Nucleus accumbens (tissue), 56 donors: ENCODE results near the gene MIAT.
"Not testable (repeated sequence)": the region's sequence is repeated elsewhere in the genome, so short reads cannot be mapped to it uniquely, and the experiment has no call there.

Source experiments
- DNase-seq, 56 donors: peaks; one replicate each; lab custom pipeline; 2025; lab: John Stamatoyannopoulos, UW

The MIAT gene

DNA sequence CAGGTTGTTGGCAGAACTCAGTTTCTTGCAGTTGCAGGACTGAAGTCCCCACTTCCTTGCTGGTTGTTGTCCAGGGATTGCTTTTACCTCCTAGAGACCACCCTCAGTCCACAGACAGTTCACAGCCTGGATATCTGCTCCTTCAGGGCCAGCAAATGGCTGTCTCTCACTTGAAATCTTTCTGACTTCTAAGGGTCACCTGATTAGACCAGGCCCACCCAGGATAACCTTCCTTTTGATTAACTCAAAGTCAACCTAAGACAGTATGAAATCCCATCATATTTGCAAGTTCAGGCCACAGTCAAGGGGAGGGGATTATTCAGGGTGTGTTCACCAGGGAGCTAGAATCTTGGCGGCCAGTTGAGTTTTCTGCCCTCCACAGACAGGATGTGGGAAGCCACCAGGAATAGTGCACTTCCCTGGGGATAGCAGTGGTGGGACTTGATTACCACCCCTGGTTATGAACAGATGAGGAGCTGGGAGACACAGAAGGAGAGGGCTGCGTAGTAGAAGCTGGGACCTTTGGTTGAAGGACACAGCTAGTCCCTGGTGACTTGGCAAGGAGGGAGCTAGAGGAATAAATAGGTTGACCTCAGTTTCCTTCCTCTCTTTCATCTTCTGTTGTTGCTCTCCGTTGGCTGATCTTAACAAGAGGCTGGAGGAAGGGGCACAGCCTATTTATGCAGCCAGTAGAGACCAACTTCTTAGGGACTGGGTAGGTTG, 33.4 kb downstream of the MIAT start:
- DNase-seq: no peak

DNA sequence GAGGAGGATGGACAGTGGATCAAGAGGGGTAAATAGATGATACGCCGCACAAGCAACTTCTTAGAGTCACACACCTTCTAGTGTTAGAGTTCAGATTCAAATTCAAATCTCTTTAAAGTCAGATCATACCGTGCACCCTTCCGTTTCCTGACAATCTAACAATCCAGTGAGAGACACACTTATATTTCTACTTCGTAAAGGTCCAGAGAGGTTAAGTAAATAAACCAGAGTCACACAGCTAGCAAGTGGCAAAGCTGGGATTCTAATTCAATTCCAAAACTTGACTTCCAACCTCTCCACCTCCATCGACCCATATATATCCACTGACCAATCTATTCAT, 34.0 kb downstream of the MIAT start:
- DNase-seq: no peak

DNA sequence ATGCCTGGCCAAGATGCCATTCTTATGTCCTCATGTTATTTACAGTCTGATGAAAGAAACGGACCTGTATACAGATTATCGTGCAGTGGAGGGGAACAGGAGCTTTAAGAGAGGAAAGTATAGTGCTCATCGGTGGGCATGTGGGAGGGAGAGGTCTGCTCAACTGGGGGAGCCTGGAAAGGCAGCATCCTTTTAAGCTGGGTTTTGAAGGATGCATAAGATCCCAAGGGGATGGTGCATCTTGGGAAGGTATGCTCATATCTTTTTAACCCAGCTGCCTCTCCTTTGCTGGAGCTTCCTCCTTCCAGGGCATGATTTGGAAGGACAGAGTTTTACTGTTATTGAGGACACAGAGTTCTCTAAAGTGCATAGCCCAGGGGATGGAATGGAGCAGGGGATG, 34.8 kb downstream of the MIAT start:
- DNase-seq: no peak

DNA sequence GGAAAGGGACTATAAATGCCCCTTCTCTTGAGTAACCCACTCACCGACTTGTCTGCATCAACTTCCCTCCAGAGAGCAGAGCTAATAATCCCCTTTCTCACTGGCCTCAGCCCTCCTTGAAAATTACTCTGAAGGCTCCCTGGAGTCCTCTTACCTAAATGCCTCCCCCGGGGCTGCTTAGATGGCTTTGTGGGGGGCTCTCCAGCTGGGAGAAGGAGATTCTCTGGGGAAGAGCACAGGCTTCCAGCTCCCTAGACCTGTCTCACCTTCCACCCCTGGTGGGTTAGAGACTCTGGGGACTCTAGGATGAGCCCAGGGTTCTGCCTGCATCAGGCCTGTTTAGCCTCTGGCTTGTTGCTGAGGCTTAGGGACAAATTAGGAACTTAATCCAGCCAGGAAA, 39.8 kb downstream of the MIAT start:
- DNase-seq: no peak

DNA sequence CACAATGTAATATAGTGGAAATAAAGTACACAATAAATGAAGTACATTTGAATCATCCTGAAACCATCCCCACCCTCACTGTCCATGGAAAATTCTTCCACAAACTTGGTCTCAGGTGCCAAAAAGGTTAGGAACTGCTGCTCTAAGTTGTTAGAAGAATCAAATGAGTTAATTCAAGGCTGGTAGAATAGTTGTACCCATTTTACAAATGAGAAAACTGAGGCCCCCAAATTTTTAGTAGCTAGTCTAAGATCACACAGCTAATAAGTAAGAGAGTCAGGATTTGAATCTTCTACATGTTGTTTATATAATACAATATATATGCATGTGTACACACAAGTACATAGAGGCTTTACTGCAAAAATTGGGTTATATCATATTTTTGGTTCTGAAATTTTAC, 43.1 kb downstream of the MIAT start:
- no peak for DNase-seq

DNA sequence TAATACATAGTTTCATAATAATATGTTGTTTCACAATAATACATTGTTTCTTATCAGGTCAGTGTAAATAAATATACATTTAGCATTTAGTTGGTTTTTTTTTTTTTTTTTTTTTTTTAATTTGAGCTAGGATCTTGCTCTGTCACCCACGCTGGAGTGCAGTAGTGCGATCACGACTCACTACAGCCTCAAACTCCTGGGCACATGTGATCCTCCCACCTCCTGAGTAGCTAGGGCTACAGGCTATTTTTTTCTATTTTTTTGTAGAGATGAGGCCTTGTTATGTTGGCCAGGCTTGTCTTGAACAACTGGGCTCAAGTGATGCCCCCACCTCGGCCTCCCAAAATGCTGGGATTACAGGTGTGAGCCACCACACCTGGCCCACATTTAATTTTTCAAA, 43.5 kb downstream of the MIAT start:
- DNase-seq: no peak

DNA sequence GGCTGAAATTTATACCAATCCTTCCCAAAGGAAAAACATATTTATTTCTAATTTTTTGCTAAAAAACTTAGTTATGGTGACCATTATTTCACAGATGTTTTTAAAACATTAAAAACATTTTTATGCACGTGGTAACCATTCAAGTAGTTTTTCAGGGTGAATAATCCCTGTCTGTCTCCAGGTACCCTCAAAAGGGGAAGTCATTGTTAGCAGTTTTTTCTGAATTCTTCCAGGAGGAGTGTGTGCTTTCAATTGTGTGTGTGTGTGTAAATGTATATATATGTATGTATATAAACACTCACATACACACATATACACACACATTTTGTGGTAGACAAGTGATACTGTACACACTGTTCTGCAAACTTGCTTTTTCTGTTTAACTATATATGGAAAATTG, 43.9 kb downstream of the MIAT start:
- DNase-seq: no peak

DNA sequence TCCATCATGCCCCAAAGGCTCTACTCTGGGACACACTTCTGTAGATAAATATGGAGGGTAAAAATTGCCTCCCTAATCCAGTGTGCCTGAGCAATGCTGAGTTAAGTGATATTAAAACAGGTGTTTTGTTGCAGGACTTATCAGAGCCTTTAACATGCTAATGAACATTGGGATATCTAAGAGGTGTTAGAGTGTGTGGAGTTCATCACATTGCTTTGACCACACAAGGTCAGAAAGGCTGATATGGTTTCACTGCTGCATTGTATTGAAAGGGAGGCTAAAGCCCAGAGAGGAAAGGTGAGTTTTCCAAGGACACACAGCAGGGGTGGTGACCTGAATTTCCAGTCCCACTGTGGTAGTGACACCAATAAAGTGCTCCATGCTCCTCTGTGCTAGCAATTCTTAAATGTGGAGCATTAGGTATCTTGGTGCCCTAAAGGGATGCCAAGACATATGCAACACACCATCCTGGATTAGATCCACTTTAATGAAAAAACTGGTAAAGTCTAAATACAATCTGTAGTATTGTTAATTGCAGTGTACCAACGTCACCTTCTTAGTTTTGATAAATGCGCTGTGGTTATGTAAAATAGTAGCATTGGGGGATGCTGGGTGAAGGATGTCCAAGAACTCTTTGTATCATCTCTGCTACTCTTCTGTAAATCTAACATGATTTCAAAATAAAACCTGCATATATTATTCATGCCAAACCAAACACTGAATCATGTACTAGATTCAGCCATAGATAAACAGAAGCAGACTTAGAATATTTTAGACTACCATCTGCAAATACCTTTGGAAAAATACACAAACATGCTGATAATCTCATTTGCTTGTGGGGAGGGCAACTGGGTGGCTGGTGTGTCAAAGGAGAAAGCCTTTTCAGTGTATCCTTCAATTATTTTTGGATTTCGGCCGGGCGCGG, 45.8 kb downstream of the MIAT start:
- no peak for DNase-seq

DNA sequence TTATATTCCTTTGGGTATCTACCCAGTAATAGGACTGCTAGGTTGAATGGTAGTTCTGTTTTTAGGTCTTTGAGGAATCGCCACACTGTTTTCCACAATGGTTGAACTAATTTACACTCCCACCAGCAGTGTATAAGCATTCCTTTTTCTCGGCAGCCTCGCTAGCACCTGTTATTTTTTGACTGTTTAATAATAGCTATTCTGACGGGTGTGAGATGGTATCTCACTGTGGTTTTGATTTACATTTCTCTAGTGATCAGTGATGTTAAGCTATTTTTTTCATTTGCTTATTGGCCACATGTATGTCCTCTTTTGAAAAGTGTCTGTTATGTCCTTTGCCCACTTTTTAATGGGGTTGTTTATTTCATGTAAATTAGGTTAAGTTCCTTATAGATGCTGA, 48.0 kb downstream of the MIAT start:
- not testable (repeated sequence) for DNase-seq

DNA sequence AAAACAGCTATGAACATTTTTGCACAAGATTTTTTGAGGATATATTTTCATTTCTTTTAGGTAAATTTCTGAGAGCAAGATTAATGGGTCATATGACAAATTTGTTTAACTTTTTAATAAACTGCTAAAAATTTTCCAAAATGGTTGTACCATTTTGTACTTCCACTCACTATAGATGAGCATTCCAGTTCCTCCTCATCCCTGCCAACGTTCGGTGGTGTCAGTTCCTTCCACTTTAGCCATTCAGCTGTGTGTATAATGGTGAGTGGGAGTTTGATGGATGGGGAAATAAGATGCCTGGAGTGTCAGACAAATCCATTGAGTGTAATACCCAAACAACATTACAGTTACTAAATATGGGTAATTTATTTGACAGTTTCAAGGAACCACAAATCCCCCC, 49.7 kb downstream of the MIAT start:
- no peak for DNase-seq

DNA sequence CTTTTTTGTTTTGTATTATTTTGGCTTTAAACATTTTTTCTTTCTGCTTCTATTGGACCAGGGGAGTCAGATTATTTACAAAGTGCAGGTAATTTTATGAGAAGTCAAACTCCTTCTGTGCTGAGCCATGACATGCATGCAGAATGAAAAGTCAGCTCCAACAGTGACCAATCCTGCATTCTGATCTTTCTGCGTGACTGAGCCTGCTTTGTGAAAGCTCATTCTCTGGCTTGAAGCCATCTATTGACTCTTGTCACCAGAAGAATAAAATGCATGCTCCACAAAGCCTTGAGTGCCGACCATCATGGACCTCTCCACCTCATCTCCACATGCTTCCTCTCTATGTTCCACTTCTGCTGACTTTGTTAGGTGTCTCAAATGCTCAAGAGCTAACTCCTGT, 50.2 kb downstream of the MIAT start:
- DNase-seq: no peak

DNA sequence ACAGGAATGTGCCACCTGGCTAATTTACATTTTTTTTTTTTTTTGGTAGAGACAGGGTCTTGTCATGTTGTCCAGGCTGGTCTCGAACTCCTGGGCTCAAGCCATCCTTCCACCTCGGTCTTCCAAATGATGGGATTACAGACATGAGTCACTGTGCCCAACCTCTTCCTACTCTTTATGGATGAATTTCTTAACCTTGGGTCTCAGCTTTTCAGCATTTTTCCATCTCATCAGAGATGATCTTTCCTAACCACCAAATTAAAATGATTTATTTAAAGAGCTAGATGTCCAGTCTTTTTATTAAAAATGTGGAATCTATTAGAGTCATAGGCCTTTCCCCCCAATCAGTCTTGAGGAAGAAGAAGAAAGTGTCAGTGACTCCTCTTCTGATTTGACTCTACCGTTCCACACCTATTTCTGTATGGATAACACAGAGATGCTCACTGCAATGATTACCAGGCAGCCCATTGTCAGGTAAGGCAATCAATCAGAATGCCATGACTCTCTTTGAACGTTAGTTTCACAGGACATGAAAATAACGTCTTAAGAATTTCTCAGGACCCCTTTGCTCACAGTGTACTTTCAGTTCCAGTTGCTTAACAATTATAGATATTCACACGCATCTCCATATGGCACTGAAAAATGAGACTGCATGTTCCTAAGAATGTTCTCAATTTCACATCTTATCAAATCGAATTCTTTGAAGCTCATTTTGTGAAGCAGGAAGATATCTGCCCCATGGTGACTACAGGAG, 51.0 kb downstream of the MIAT start:
- DNase-seq: no peak

DNA sequence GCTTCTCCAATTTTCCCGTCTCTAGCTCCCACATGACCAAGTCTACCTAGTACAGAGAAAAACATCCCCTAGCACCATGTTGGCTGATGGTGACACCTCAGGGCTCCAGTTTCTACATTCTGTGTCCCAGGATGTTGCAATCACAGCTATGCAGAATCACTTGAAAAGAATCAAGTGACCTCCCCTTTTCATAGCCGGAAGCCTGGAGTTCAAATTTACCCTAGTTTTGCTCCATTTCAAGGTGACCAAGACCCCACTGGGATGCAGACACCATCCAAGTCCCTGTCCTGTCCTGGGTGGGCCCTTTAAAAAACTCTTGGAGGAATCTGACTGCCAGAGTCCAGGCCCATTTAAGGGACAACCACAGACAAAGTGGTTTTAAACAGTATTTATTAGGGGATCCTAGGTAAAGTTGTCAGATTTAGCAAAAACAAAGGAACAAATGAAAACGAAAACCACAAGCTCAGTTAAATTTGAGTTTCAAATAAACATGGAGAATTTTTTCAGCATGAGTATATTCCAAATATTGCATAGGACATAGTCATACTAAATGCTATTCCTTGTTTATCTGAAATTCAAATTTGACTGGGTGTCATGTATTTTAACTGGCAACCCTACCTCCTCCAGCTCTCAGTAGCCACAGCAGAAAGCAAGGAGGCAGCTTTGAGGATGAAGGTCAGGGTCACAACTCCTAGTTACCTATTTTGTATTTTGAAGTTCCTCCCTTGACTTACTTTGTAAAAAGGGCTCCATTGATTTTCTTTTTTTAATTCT, 52.4 kb downstream of the MIAT start:
- no peak for DNase-seq

DNA sequence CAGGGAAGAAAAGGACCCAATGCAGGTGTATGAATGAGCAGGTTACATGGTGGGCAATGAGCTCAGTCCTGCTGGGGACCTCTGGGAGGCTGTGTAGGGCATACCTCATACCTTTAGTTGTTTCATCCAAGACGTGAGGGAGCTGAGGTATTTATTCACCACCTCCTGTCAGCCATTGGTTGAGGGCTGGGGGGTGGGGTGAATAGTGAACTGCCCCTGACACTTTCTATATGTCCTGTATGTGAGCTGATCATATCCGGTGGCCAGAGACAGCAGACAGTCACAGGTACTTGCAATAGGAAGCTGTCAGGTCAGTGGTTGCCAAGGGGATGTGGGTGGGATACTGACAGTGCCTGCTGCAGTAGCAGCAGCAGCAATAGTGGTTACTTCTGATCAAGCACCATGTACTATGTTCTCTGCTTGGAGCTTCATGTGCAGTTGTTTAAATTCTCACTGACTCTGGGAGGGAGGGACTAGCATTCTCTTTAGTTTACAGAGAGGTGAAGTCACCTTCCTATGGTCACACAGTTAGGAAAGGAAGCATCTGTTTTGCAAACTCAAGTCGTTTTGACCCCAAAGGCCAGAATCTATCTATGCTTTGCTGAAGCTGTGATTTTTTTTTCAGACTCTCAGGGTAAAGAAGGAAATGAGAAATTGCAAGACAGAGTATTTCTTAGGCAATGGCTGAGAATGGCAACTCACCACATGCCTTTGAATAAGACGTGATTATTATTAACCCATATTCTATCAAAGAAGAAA, 54.0 kb downstream of the MIAT start:
- no peak for DNase-seq

DNA sequence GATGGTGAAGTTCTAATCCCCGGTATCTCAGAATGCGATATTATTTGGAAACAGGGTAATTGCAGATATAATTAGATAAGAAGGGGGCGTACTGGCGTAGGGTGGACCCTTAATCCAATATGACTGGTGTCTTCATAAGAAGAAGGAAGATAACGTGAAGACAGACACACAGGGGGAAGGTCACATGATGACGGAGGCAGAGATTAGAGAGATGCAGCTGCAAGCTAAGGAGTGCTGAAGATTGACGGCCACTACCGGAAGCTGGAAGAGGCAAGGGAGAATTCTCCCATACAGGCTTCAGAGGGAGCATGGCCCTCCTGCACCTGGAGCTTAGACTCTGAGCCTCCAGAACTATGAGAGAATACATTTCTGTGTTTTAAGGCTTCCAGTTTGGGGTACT, 54.8 kb downstream of the MIAT start:
- DNase-seq: no peak

DNA sequence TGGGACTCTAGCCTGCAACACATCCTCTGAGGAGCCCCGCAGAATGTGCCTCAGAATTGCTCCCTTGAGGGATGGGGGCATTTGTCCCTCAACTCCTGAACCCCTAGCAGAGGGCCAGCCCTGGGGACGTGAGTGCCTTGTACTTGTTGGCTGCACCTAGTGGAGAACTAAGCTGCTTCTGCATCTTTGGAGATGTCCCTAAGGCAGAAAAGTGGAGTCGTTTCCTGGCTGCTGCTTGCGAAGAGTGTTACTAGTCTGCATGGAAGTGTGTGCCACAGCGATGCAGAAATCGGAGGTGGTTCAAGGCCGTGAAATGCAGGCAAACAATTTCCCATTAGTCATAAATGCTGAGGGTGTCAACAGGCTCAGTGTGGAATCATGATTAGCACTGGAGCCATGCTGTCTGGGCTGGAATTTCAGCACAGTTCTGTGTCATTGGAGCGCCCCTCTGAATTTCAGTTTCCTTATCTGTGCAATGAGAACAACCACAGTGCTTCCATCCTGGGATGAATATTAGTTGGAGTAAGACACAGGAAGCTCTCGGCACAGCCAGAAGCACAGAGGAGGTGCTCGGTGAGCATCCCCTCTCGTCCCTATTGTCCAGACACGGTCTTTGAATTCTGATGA, 56.5 kb downstream of the MIAT start:
- peak in 7 of 56 donors; percentile 1 to 35 (median 8) for DNase-seq

DNA sequence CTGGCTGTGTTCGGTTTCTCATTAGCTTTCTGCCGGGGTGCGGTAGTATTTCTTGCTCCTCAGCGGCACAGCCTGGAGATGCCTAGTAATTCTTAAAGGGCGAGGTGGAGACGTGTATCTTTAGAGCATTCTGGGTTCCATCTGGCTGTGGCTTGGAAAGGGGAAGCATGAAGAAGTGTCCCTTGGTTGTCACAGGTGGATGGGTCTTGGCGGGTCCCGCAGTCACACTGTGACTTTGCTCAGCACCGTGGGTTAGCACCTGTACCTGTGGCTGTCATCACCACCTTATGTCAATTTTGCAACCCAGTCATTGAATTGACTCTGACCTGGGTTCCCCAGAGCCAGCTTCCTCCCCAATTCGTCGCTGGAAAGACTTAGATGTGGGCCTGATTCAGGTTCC, 57.6 kb downstream of the MIAT start:
- DNase-seq: peak in 4 of 56 donors; percentile 1 to 19 (median 10)

DNA sequence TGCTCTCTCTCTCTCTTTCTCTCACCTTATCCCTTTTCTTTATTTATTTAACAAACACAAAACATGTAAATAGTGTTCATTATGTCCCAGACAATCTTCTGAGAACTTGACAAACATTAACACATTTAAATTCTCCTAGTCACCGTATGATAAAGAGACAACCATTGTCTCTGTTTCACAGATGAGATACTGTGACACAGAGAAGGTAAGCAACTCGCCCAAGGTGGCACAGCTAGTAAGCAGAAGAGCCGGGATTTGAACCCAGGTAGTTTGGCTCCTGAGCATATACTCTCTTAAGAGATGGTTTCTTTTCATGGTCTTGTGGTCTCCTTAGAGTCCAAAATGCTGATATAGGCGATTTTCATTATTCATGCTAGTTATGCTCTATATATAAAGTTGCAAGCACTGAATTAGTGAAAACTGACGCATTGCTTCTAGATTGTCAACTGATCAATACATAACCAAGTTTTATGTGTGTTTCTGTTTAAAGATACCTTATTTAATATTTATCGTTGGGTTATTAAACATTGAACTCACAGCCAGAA, 58.1 kb downstream of the MIAT start:
- no peak for DNase-seq

DNA sequence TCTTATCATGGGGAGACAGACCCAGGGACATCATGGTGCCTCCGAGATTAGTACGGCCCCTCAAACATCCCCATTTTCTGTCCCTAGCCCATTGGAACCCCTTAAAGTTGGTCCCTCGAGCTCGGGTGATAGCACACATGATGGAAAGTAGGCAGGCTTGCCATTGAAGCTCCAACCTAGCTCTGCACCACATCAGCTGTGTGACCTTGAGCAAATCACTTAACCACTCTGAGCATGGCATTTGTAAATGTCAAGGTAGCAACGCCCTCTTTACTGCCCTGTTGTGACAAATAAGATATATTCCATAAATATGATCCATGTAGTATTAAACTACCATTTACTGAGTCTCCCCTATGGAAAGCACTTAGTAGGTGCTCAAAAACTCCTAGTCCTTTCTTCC, 61.1 kb downstream of the MIAT start:
- DNase-seq: no peak
